DOHH2 (cell line): ENCODE data around the gene VPS37D.
"Not testable (repeated sequence)": the region's sequence is repeated elsewhere in the genome, so short reads cannot be mapped to it uniquely, and the experiment has no call there.

Source experiments
- H3F3A ChIP-seq: fragments of 200-600 bp; sonication (generic), shearing (Covaris generic); 2 replicates; pipeline ENCODE4 v1.6.0; 2016; ENCODE audit warnings: antibody characterized with exemption, mild to moderate bottlenecking; ENCODE audit not compliant: control insufficient read depth, insufficient read depth
- H3K27ac ChIP-seq: fragments of 200-600 bp; sonication (generic); 2 replicates; pipeline ENCODE4 v1.5.1; 2014; ENCODE audit warnings: low read depth, mild to moderate bottlenecking, low read length, moderate library complexity
- H3K27me3 ChIP-seq: fragments of 200-600 bp; sonication (generic); 2 replicates; pipeline ENCODE4 v1.6.1; 2014; ENCODE audit warnings: mild to moderate bottlenecking, low read length, mixed read lengths; ENCODE audit not compliant: control insufficient read depth
- H3K36me3 ChIP-seq: fragments of 200-600 bp; sonication (generic); 2 replicates; pipeline ENCODE4 v1.6.1; 2014; ENCODE audit warnings: mild to moderate bottlenecking, low read length, moderate library complexity, mixed read lengths; ENCODE audit not compliant: control insufficient read depth
- H3K4me1 ChIP-seq: fragments of 200-600 bp; sonication (generic); 2 replicates; pipeline ENCODE4 v1.6.1; 2014; ENCODE audit warnings: mild to moderate bottlenecking, low read length, mixed read lengths; ENCODE audit not compliant: control insufficient read depth
- H3K4me2 ChIP-seq: fragments of 200-600 bp; sonication (generic); 2 replicates; pipeline ENCODE4 v1.6.0; 2014; ENCODE audit warnings: mild to moderate bottlenecking, low read length, moderate library complexity
- H3K4me3 ChIP-seq: fragments of 200-600 bp; sonication (generic); 2 replicates; pipeline ENCODE4 v1.5.1; 2014; ENCODE audit warnings: mild to moderate bottlenecking, low read length, mixed read lengths
- H3K79me2 ChIP-seq: fragments of 200-600 bp; sonication (generic); 2 replicates; pipeline ENCODE4 v1.6.1; 2014; ENCODE audit warnings: mild to moderate bottlenecking, low read length, mixed read lengths; ENCODE audit not compliant: control insufficient read depth
- H3K9me2 ChIP-seq: fragments of 200-600 bp; sonication (generic); replicated peaks from 2 replicates; pipeline ENCODE4 v1.6.1; 2014; ENCODE audit warnings: mild to moderate bottlenecking, low read length, mixed read lengths; ENCODE audit not compliant: control insufficient read depth
- H3K9me3 ChIP-seq: fragments of 200-600 bp; sonication (generic); 2 replicates; pipeline ENCODE4 v1.6.1; 2014; ENCODE audit warnings: antibody characterized with exemption, low read length, mixed read lengths; ENCODE audit not compliant: control insufficient read depth, insufficient read depth
- H4K20me1 ChIP-seq: fragments of 200-600 bp; sonication (generic); 2 replicates; pipeline ENCODE4 v1.6.0; 2014; ENCODE audit warnings: low read depth, mild to moderate bottlenecking, antibody characterized with exemption, low read length, moderate library complexity; ENCODE audit not compliant: control insufficient read depth, insufficient read depth
- CTCF ChIP-seq: fragments of 200-600 bp; sonication (generic); IDR thresholded peaks from one replicate; pipeline ENCODE4 v1.5.1; 2014; ENCODE audit warnings: antibody characterized with exemption, mild to moderate bottlenecking, low read depth, low read length; ENCODE audit not compliant: poor library complexity, severe bottlenecking
- EZH2phosphoT487 ChIP-seq: fragments of 200-600 bp; sonication (generic); IDR thresholded peaks from 2 replicates; pipeline ENCODE4 v1.6.1; 2017; ENCODE audit warnings: borderline replicate concordance, mild to moderate bottlenecking, antibody characterized with exemption, low read length, moderate library complexity, mixed read lengths

The VPS37D gene

GRCh38 chr7:73650524-73650923, 17.1 kb upstream of the VPS37D start:
- TF ChIP-seq CTCF (no peak), EZH2phosphoT487 (no peak)
- Histone ChIP-seq H3K4me1 (peaks cover 5% of the 10 kb centered on the region), H3K36me3 (no peaks in the 10 kb centered on the region), H3K79me2 (no peaks in the 10 kb centered on the region), H3K27me3 (peaks cover 51% of the 10 kb centered on the region), H3F3A (no peaks in the 10 kb centered on the region), H3K4me3 (no peak overlapping the region), H3K9me2 (no peaks in the 10 kb centered on the region), H3K27ac (no peak overlapping the region), H4K20me1 (0 out of 2 replicates have a peak, but pooled peaks cover 3% of the 10 kb centered on the region), H3K4me2 (no peak overlapping the region), H3K9me3 (no peaks in the 10 kb centered on the region)

- Histone ChIP-seq H3K4me1 (peaks cover 5% of the 10 kb centered on the region), H3K9me2 (no peaks in the 10 kb centered on the region), H3K27ac (no peak overlapping the region), H4K20me1 (no peaks in the 10 kb centered on the region), H3K79me2 (no peaks in the 10 kb centered on the region), H3K36me3 (no peaks in the 10 kb centered on the region), H3K27me3 (peaks cover 33% of the 10 kb centered on the region), H3K4me2 (no peak overlapping the region), H3K4me3 (no peak overlapping the region), H3F3A (no peaks in the 10 kb centered on the region), H3K9me3 (no peaks in the 10 kb centered on the region)
- TF ChIP-seq EZH2phosphoT487 (no peak), CTCF (no peak)
These were observed 15.1 kb upstream of the VPS37D start for GRCh38 chr7:73652541-73652949.

GRCh38 chr7:73655309-73655708, 12.3 kb upstream of the VPS37D start:
- not testable (repeated sequence) for H3K9me3 ChIP-seq, H3K4me2 ChIP-seq, H3K4me1 ChIP-seq, H3K4me3 ChIP-seq, H3F3A ChIP-seq, H3K79me2 ChIP-seq, H3K36me3 ChIP-seq, H3K9me2 ChIP-seq, H3K27ac ChIP-seq, H4K20me1 ChIP-seq, H3K27me3 ChIP-seq

- no peak overlapping the region for H3K4me2 ChIP-seq
- H3K4me3 ChIP-seq = no peak overlapping the region
- no peaks in the 10 kb centered on the region for H3K9me2 ChIP-seq
- H4K20me1 ChIP-seq = no peaks in the 10 kb centered on the region
- H3K4me1 ChIP-seq = no peaks in the 10 kb centered on the region; the same call in 1 of the 2 replicates
- TF ChIP-seq EZH2phosphoT487 (no peak), CTCF (no peak)
- H3K9me3 ChIP-seq = peaks cover 7% of the 10 kb centered on the region; the same call in 1 of the 2 replicates
- H3K27ac ChIP-seq = no peak overlapping the region
- H3K79me2 ChIP-seq = no peaks in the 10 kb centered on the region
- H3K27me3 ChIP-seq = peaks cover 10% of the 10 kb centered on the region
- H3K36me3 ChIP-seq = no peaks in the 10 kb centered on the region
- no peaks in the 10 kb centered on the region for H3F3A ChIP-seq
These were observed 7.6 kb upstream of the VPS37D start for GRCh38 chr7:73659983-73660382.

GRCh38 chr7:73660594-73660993, 7.0 kb upstream of the VPS37D start:
- not testable (repeated sequence) for H3K36me3 ChIP-seq, H3K9me3 ChIP-seq, H4K20me1 ChIP-seq, H3K4me1 ChIP-seq, H3K27ac ChIP-seq, H3K4me2 ChIP-seq, H3K4me3 ChIP-seq, H3K79me2 ChIP-seq, H3F3A ChIP-seq, H3K9me2 ChIP-seq
- peaks cover 15% of the 10 kb centered on the region for H3K27me3 ChIP-seq
